Urothelium cell line (cell line): ENCODE measurements around the gene SREBF1.

Experiments
- DNase-seq: peaks from one replicate; pipeline ENCODE4 v3.0.0; 2011; ENCODE audit warnings: low spot score, mixed read lengths
- FAIRE-seq: peaks from 2 replicates; lab custom pipeline; 2011; peaks lifted over from hg19 to GRCh38; lab: Jason Lieb, UNC

The SREBF1 gene

GRCh38 chr17:17797119-17797809, 39.5 kb downstream of the SREBF1 start:
- DNase-seq, result no peak
- no peak for FAIRE-seq

GRCh38 chr17:17796787-17797061, 40.1 kb downstream of the SREBF1 start:
- DNase-seq (no peak), FAIRE-seq (no peak)

- no peak for DNase-seq
- no peak for FAIRE-seq
Observed at GRCh38 chr17:17795946-17796786, 40.6 kb downstream of the SREBF1 start.

- FAIRE-seq (no peak), DNase-seq (no peak)
Observed at GRCh38 chr17:17795296-17795695, 41.5 kb downstream of the SREBF1 start.

- DNase-seq, result no peak
- FAIRE-seq, result no peak
Observed at GRCh38 chr17:17794382-17794781, 42.4 kb downstream of the SREBF1 start.

GRCh38 chr17:17793378-17794214, 43.2 kb downstream of the SREBF1 start:
- DNase-seq, result no peak
- no peak for FAIRE-seq

GRCh38 chr17:17792551-17793377, 44.0 kb downstream of the SREBF1 start:
- no peak for FAIRE-seq
- no peak for DNase-seq

- DNase-seq (no peak), FAIRE-seq (no peak)
Observed at GRCh38 chr17:17792037-17792550, 44.7 kb downstream of the SREBF1 start.

GRCh38 chr17:17790637-17791464, 45.9 kb downstream of the SREBF1 start:
- FAIRE-seq (no peak), DNase-seq (no peak)

- FAIRE-seq, result no peak
- no peak for DNase-seq
Observed at GRCh38 chr17:17789828-17790636, 46.8 kb downstream of the SREBF1 start.

GRCh38 chr17:17789410-17789809, 47.4 kb downstream of the SREBF1 start:
- no peak for FAIRE-seq
- DNase-seq, result no peak

- no peak for DNase-seq
- no peak for FAIRE-seq
Observed at GRCh38 chr17:17788967-17789366, 47.8 kb downstream of the SREBF1 start.

- DNase-seq, result no peak
Observed at GRCh38 chr17:17787568-17787967, 49.2 kb downstream of the SREBF1 start.

GRCh38 chr17:17786998-17787397, 49.8 kb downstream of the SREBF1 start:
- FAIRE-seq, result no peak
- no peak for DNase-seq

More at GRCh38 chr17:17787568-17787967, 49.2 kb downstream of the SREBF1 start:
- FAIRE-seq, result no peak

GRCh38 chr17:17785407-17785806, 51.4 kb downstream of the SREBF1 start:
- DNase-seq, result no peak
- FAIRE-seq, result no peak

GRCh38 chr17:17784657-17785267, 52.0 kb downstream of the SREBF1 start:
- no peak for FAIRE-seq
- peak; percentile 37 for DNase-seq

- no peak for FAIRE-seq
Observed at GRCh38 chr17:17783825-17784656, 52.7 kb downstream of the SREBF1 start.

More at GRCh38 chr17:17783825-17784656, 52.7 kb downstream of the SREBF1 start:
- DNase-seq, result no peak
